Esophagus squamous epithelium (tissue), 5 donors: ENCODE results near the gene JUND. TPM values are rescaled to one million over a fixed set of nuclear protein-coding genes. Genes with fewer than 3 reads are reported as not detected.
A peak's percentile ranks its signal among the peaks of the same experiment; 100 is the strongest.

Experiments used
- DNase-seq: peaks from one replicate; lab custom pipeline; 2025; lab: John Stamatoyannopoulos, UW
- H3K27ac ChIP-seq, 4 donors: fragments of 200-600 bp; sonication (generic); one replicate each; pipeline ENCODE4 v1.5.1; 2016 to 2019; ENCODE audit warnings: mild to moderate bottlenecking in 1 of 4
- H3K27me3 ChIP-seq, 4 donors: fragments of 200-600 bp; sonication (generic); 1 replicate in 3 of 4; 2 replicates in 1 of 4; pipeline versions ENCODE4 v1.5.1 to v1.6.0; 2017 to 2021; ENCODE audit warnings: antibody characterized with exemption in 1 of 4
- H3K36me3 ChIP-seq, 3 donors: fragments of 200-600 bp; sonication (generic); one replicate each; pipeline ENCODE4 v1.5.1; 2016 to 2019
- H3K4me1 ChIP-seq, 3 donors: fragments of 200-600 bp; sonication (generic); one replicate each; pipeline ENCODE4 v1.5.1; 2017 to 2019
- H3K4me3 ChIP-seq, 4 donors: fragments of 200-600 bp; sonication (generic); 1 replicate in 3 of 4; 2 replicates in 1 of 4; pipeline ENCODE4 v1.5.1; 2016 to 2019; ENCODE audit warnings: mild to moderate bottlenecking in 2 of 4, moderate library complexity in 1 of 4
- H3K9me3 ChIP-seq, 3 donors: fragments of 200-600 bp; sonication (generic); one replicate each; pipeline ENCODE4 v1.5.1; 2016 to 2019
- POLR2A ChIP-seq, 4 donors: fragments of 450-650 bp; IDR thresholded peaks; one replicate each; pipeline ENCODE4 v1.6.1; 2017; ENCODE audit warnings: antibody characterized with exemption in 4 of 4, mild to moderate bottlenecking in 4 of 4, moderate library complexity in 3 of 4
- WGBS, 2 donors: methylation state at CpG; one replicate each; pipeline ENCODE4 v1.1.5; 2018; 5-methylcytosine and 5-hydroxymethylcytosine counted together
- intact Hi-C: fragments of 100-400 bp; cut with DNase I; formaldehyde crosslinking; loops from one replicate; pipeline ENCODE4 v1.15.0; 2022
- total RNA-seq, 4 donors: library from RNA; depleted of rRNA; stranded (reverse); fragments of >200 nt; gene quantifications; one replicate each; pipeline ENCODE4 v1.1.0, GENCODE V29; 2016
- TF ChIP-seq, protein P1 (sequence below), 6 experiments: fragments of 450-650 bp in 4 of 6; fragments of 200-600 bp in 2 of 6; sonication (generic) in 2 of 6; IDR thresholded peaks; one replicate each; pipeline ENCODE4 v1.5.1; 2016 to 2019; ENCODE audit warnings: antibody characterized with exemption in 6 of 6, mild to moderate bottlenecking in 4 of 6, moderate library complexity in 4 of 6
- donor health status: DM: yes; HTN: yes; CAD: no.

Gene JUND
- total RNA-seq, 4 donors from 2014 or later, result 71.7 to 192 (median 166) TPM

DNA sequence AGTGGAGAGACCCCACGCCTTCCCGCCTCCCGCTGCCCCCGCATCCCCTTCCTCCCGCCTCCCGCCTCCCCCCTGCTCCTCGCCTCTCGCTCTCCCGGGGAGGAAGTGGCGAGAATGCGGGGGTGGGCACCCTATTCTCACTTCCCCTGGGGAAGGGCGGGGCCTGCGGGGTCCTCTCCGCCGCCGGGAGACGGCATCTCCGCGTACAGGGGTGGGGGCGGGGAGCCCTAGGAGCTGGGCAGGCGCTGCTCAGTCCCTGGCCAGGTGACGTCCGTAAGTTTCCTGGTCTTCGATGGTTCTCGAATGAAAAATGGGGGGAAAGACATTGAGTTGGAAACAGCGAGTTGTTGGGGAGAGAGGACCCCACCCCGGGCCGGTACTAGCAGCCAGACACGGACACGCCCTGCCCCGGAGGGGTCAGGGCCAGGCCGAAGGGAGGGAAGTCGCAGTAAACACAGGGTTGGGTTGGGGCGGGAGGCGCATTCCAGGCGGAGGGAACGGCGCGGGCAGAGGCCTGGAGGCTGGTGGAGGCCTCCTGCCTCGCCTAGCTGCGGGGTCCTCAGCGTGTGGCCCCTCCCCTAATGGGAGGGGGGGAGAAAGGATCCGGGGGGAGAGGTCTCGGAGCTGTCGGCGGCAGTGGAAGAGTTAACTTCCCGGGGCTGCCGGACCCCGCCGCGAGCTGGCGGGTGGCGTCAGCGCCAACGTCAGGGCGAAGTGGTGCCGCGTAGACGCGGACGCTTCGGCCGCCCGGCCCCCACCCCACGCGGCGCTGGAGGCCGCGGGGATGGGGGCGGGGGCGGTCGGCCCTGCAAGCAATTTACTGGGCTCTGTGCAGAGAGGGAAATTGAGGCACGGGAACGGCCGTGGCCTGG is 10.4 kb upstream of the JUND start:
- peak in 2 of 4 donors; percentile 60 to 86 for TF ChIP-seq POLR2A (IDR thresholded peaks at IDR 0.05)
- TF ChIP-seq, protein P1, sequence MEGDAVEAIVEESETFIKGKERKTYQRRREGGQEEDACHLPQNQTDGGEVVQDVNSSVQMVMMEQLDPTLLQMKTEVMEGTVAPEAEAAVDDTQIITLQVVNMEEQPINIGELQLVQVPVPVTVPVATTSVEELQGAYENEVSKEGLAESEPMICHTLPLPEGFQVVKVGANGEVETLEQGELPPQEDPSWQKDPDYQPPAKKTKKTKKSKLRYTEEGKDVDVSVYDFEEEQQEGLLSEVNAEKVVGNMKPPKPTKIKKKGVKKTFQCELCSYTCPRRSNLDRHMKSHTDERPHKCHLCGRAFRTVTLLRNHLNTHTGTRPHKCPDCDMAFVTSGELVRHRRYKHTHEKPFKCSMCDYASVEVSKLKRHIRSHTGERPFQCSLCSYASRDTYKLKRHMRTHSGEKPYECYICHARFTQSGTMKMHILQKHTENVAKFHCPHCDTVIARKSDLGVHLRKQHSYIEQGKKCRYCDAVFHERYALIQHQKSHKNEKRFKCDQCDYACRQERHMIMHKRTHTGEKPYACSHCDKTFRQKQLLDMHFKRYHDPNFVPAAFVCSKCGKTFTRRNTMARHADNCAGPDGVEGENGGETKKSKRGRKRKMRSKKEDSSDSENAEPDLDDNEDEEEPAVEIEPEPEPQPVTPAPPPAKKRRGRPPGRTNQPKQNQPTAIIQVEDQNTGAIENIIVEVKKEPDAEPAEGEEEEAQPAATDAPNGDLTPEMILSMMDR (IDR thresholded peaks at IDR 0.05), result no peak
- H3K9me3 ChIP-seq, result no peaks in the 10 kb centered on the region
- peak overlapping the region; percentile 87 to 100 (median 97) for H3K27ac ChIP-seq
- peak overlapping the region; percentile 45 to 87 (median 66) for H3K4me3 ChIP-seq
- no peaks in the 10 kb centered on the region for H3K27me3 ChIP-seq
- WGBS, 2 donors, result 0 to 2% methylated on average over 22 of the region's 75 CpGs
- peaks cover 26 to 66% (median 26%) of the 10 kb centered on the region in 3 donors for H3K4me1 ChIP-seq
- intact Hi-C loops, result no loop called here
- H3K36me3 ChIP-seq, result no peaks in the 10 kb centered on the region
- DNase-seq, result peak; percentile 52

DNA sequence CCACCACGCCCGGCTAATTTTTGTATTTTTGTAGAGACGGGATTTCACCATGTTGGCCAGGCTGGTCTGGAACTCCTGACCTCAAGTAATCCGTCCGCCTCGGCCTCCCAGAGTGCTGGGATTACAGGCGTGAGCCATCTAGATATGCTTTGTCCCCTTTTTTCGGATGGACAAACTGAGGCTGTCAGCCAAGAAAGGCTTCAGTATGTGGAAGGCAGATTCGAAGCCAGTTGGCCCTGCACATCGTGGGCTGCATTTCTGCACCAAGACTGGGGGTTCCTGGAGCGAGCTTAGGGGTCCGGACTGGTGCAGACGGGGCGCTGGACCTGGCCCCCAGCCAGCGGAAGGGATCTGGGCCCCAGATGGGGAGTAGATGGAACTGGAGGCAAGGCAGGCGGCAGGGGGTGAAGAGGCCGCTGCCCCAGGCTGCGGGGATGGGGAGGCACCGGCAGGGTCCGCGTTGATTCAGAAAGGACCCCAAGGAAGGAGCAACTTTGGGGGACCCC is 9.7 kb upstream of the JUND start:
- 30 to 53% methylated on average over 6 to 9 of the region's 21 CpGs for WGBS, 2 donors
- intact Hi-C loops, result no loop called here

DNA sequence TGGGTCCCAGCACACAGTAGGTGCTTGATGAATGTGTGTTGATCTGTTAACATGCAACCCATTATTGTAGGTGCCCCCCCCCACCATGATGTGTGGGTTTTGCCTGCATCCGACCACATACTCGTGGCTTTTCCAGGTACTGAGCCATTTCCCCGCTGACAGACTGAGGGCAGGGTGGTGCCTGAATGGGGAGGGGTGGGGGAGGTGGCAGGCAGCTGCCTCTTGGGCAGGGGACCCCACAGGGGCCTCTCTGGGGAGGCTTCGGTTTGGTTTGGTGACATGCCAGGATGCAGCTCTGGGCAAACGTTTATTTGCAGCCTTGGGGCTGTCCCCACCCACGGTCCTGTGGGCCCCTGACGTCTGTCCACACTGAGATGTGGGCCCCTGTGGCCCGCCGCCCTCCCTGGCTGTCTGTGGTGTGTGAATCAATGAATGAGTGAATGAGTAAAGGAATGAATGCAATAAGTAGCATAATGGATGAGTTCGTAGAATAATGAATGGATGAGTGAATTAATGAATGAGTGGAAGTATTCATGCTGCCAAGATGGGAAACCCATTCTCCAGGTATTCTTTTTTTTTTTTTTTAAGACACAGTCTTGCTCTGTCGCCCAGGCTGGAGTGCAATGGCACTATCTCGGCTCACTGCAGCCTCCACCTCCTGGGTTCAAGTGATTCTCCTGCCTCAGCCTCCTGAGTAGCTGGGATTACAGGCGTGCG is 9.0 kb upstream of the JUND start:
- H3K27me3 ChIP-seq, result no peaks in the 10 kb centered on the region
- H3K27ac ChIP-seq, result peak overlapping the region; percentile 87 to 100 (median 97)
- no peaks in the 10 kb centered on the region for H3K9me3 ChIP-seq
- no peaks in the 10 kb centered on the region for H3K36me3 ChIP-seq
- TF ChIP-seq, protein P1 (IDR thresholded peaks at IDR 0.05), result no peak
- TF ChIP-seq POLR2A (IDR thresholded peaks at IDR 0.05), result no peak
- WGBS, 2 donors, result 42% methylated on average over 8 to 10 of the region's 14 CpGs
- intact Hi-C loops, result no loop called here
- no peak overlapping the region for H3K4me3 ChIP-seq
- peaks cover 26 to 75% (median 28%) of the 10 kb centered on the region in 3 donors for H3K4me1 ChIP-seq
- no peak for DNase-seq

More for the DNA sequence above, 9.7 kb upstream of the JUND start:
- no peaks in the 10 kb centered on the region for H3K9me3 ChIP-seq
- no peaks in the 10 kb centered on the region for H3K36me3 ChIP-seq
- TF ChIP-seq POLR2A (IDR thresholded peaks at IDR 0.05), result no peak
- TF ChIP-seq, protein P1 (IDR thresholded peaks at IDR 0.05), result no peak
- H3K27ac ChIP-seq, result peak overlapping the region; percentile 87 to 100 (median 97)
- H3K4me1 ChIP-seq, result peaks cover 26 to 74% (median 28%) of the 10 kb centered on the region in 3 donors
- H3K4me3 ChIP-seq, result peak overlapping the region; percentile 45 to 87 (median 66)
- DNase-seq, result no peak
- H3K27me3 ChIP-seq, result no peaks in the 10 kb centered on the region

DNA sequence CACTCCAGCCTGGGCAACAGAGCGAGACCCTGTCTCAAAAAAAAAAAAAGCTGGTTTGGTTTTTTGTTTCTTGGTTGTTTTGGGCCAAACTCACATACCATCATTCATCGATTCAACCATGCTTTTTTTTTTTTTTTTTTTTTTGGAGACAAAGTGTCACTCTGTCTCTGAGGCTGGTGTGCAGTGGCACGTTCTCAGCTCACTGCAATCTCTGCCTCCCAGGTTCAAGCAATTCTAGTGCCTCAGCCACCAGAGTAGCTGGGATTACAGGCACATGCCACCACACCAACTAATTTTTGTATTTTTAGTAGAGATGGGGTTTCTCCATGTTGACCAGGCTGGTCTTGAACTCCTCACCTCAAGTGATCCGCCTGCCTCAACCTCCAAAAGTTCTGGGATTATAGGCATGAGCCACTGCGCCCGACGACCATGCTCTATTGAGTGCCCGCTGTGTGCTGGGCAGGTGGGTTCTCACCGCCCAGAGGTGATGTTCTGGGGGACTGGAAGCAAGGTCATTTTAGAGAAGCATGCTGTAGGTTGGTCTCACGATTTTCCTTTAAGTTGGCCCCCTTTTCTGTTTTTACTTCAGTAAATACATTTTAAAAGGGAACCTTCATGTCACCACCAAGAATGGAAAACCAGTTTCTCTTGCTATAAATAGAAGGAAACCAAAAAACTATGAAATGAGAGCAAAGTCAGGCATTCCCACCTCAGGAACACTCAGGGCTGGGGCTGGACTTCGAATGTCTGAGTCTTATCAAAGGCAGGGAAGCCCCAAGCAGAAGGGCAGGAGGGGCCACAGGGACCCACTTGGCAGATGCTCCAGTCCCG is 8.3 kb upstream of the JUND start:
- WGBS, 2 donors, result 38 to 60% methylated on average over 6 to 11 of the region's 12 CpGs
- intact Hi-C loops, result no loop called here
- no peak for DNase-seq

More for the DNA sequence above, 8.3 kb upstream of the JUND start:
- Histone ChIP-seq H3K9me3 (no peaks in the 10 kb centered on the region), H3K27ac (peak overlapping the region; percentile 87 to 100 (median 97)), H3K4me3 (no peak overlapping the region), H3K27me3 (no peaks in the 10 kb centered on the region), H3K4me1 (peaks cover 26 to 83% (median 28%) of the 10 kb centered on the region in 3 donors), H3K36me3 (no peaks in the 10 kb centered on the region)
- TF ChIP-seq, protein P1 (IDR thresholded peaks at IDR 0.05), result no peak
- no peak for TF ChIP-seq POLR2A (IDR thresholded peaks at IDR 0.05)
